ENCODE results near the gene CEP104. TPM values are rescaled to one million over a fixed set of nuclear protein-coding genes. Genes with fewer than 3 reads are reported as not detected.
A peak's percentile ranks its signal among the peaks of the same experiment; 100 is the strongest.

The CEP104 gene
- total and polyA plus RNA-seq, 9 of the 15 experiments (the other 6 are each of a cell fraction or from before 2014, with no cell fraction given) = 11.2 to 63.4 (median 42.6) TPM

DNA sequence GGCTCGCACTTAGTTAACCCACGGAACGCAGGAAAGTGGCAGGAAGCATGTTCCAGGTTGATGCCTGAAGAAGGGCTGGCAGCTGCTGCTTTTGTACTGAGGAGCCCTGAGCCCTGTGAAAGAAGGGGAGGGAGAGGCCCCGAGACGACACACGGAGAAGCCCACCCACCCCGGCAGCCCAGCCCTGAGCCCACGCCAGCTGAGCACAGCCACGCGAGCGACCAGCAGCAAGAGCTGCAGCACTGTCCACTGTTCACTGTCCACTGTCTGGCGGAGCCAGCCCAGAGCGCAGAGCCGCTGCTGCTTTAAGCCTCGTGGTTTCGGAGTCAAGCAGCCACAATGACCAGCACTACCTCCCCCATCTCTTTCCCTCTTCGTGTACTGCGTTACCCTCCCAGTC is 66.1 kb downstream of the CEP104 start:
- WGBS (ENCODE audit: insufficient coverage, low coverage, missing lambda C conversion rate) = 85% methylated on average over 13 of the region's 18 CpGs
- Histone ChIP-seq H3K4me1 (replicated peaks in 1 of 2; ENCODE audit: control insufficient read depth in 2 of 2, insufficient read depth in 2 of 2, low read length in 2 of 2) (peaks cover 25 to 60% of the 10 kb centered on the region in 2 experiments), H3K9me1 (ENCODE audit: control insufficient read depth, insufficient read depth, low read length) (peaks cover 5% of the 10 kb centered on the region), H3K9me3 (replicated peaks; ENCODE audit: control insufficient read depth, insufficient read depth, low read depth, low read length) (no peaks in the 10 kb centered on the region), H3K9ac (ENCODE audit: insufficient read depth in 1 of 2, low read depth in 2 of 2, low read length in 2 of 2) (peak overlapping the region in 1 of 2 experiments; percentile 73; a peak in 2 of 4 replicates), H2AFZ (ENCODE audit: low read depth, low read length) (no peak overlapping the region), H4K20me1 (replicated peaks; ENCODE audit: control insufficient read depth, insufficient read depth, low read length) (peaks cover 18% of the 10 kb centered on the region; the same call in 1 of the 2 replicates), H3K27me3 (ENCODE audit: control insufficient read depth in 2 of 2, insufficient read depth in 2 of 2, low read length in 2 of 2) (no peaks in the 10 kb centered on the region), H3K4me3 (no peak overlapping the region), H3K36me3 (ENCODE audit: control insufficient read depth, insufficient read depth, low read length) (peaks cover 64% of the 10 kb centered on the region; the same call in 2 of the 3 replicates), H3K27ac (ENCODE audit: extremely low read depth, low read depth, low read length) (no peak overlapping the region), H3K79me2 (ENCODE audit: control insufficient read depth, insufficient read depth, low read length) (peaks cover 79% of the 10 kb centered on the region), H3K4me2 (ENCODE audit: insufficient read depth, low read length) (no peak overlapping the region)
- intact Hi-C loops (cut with micrococcal nuclease) (no loop called here), in situ Hi-C loops (cut with MboI) (no loop called here)
- no peak for DNase-seq (ENCODE audit: extremely low read depth in 1 of 4, low spot score in 3 of 4)
- ChIA-PET POLR2A (interaction anchor here (0.5 to 1.7 kb wide), 6 partner anchors 11 to 109 kb away, joined by 3 to 6 read pairs (median 4); partner anchors contain the start of gene C1orf174), CTCF (ENCODE audit: low intra/inter-chr PET ratio) (no interaction called here)
- no TSS peak for BruUV-seq (replicated peaks)
- no peak for ATAC-seq
- no peak for TF ChIP-seq RCOR1 (IDR thresholded peaks at IDR 0.05; ENCODE audit: borderline replicate concordance in 1 of 2, low read depth in 2 of 2, low read length in 2 of 2)
- no peak for TF ChIP-seq ZNF444 (CRISPR knock-in tag; IDR thresholded peaks at IDR 0.05)
- TF ChIP-seq, protein P1, sequence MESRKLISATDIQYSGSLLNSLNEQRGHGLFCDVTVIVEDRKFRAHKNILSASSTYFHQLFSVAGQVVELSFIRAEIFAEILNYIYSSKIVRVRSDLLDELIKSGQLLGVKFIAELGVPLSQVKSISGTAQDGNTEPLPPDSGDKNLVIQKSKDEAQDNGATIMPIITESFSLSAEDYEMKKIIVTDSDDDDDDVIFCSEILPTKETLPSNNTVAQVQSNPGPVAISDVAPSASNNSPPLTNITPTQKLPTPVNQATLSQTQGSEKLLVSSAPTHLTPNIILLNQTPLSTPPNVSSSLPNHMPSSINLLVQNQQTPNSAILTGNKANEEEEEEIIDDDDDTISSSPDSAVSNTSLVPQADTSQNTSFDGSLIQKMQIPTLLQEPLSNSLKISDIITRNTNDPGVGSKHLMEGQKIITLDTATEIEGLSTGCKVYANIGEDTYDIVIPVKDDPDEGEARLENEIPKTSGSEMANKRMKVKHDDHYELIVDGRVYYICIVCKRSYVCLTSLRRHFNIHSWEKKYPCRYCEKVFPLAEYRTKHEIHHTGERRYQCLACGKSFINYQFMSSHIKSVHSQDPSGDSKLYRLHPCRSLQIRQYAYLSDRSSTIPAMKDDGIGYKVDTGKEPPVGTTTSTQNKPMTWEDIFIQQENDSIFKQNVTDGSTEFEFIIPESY (CRISPR knock-in tag; IDR thresholded peaks at IDR 0.05) = peak; percentile 81
- TF ChIP-seq, protein P2, sequence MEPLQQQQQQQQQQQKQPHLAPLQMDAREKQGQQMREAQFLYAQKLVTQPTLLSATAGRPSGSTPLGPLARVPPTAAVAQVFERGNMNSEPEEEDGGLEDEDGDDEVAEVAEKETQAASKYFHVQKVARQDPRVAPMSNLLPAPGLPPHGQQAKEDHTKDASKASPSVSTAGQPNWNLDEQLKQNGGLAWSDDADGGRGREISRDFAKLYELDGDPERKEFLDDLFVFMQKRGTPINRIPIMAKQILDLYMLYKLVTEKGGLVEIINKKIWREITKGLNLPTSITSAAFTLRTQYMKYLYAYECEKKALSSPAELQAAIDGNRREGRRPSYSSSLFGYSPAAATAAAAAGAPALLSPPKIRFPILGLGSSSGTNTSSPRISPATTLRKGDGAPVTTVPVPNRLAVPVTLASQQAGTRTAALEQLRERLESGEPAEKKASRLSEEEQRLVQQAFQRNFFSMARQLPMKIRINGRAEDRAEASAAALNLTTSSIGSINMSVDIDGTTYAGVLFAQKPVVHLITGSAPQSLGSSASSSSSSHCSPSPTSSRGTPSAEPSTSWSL (CRISPR knock-in tag; IDR thresholded peaks at IDR 0.05; ENCODE audit: borderline replicate concordance) = no peak
- no peak for TF ChIP-seq PHF21A (IDR thresholded peaks at IDR 0.05; ENCODE audit: borderline replicate concordance, low read depth)
- FAIRE-seq = no peak
